ENCODE results near the gene PTPN12. TPM values are rescaled to one million over a fixed set of nuclear protein-coding genes. Genes with fewer than 3 reads are reported as not detected.

The PTPN12 gene
- total RNA-seq, 1 donor from 2014 or later = 86.6 TPM

- H3K9ac ChIP-seq = no peak overlapping the region
- no peak overlapping the region for H3K27ac ChIP-seq
- no peaks in the 10 kb centered on the region for H3K36me3 Mint-ChIP-seq
- no peaks in the 10 kb centered on the region for H3K9me3 ChIP-seq (ENCODE audit: low read depth)
- no peaks in the 10 kb centered on the region for H4K20me1 ChIP-seq (ENCODE audit: low read depth)
- H3F3A ChIP-seq (ENCODE audit: low read depth) = no peaks in the 10 kb centered on the region
- no peak overlapping the region for H2AFZ ChIP-seq (replicated peaks)
- no peaks in the 10 kb centered on the region for H3K79me2 ChIP-seq (ENCODE audit: low read depth)
- TF ChIP-seq EZH2phosphoT487 (IDR thresholded peaks at IDR 0.05) (no peak), CTCF (IDR thresholded peaks at IDR 0.05) (no peak), EZH2 (IDR thresholded peaks at IDR 0.05) (no peak)
- no peaks in the 10 kb centered on the region for H3K27me3 ChIP-seq
- H3K36me3 ChIP-seq = no peaks in the 10 kb centered on the region
- peaks cover 2% of the 10 kb centered on the region for H3K27me3 Mint-ChIP-seq (ENCODE audit: insufficient read depth, low read depth)
- H3K4me1 Mint-ChIP-seq = no peaks in the 10 kb centered on the region
- H3K4me3 ChIP-seq = no peak overlapping the region
- H3K27ac Mint-ChIP-seq = no peak overlapping the region
- H3K4me3 Mint-ChIP-seq = no peak overlapping the region
- no peak overlapping the region for H3K4me2 ChIP-seq
- no peak for DNase-seq (ENCODE audit: low spot score)
- peaks cover 13% of the 10 kb centered on the region for H3K9me3 Mint-ChIP-seq
- H3K4me1 ChIP-seq = no peaks in the 10 kb centered on the region
Measured at GRCh38 chr7:77498659-77499379, 38.3 kb upstream of the PTPN12 start.

- Histone ChIP-seq H3K4me2 (no peak overlapping the region), H3K36me3 (no peaks in the 10 kb centered on the region), H3K27me3 (no peaks in the 10 kb centered on the region), H4K20me1 (ENCODE audit: low read depth) (no peaks in the 10 kb centered on the region), H3K4me3 (no peak overlapping the region), H2AFZ (replicated peaks) (peak overlapping the region; percentile 40), H3K9ac (no peak overlapping the region), H3K9me3 (ENCODE audit: low read depth) (no peaks in the 10 kb centered on the region), H3K4me1 (no peaks in the 10 kb centered on the region), H3K27ac (no peak overlapping the region), H3K79me2 (ENCODE audit: low read depth) (no peaks in the 10 kb centered on the region), H3F3A (ENCODE audit: low read depth) (no peaks in the 10 kb centered on the region)
- no peaks in the 10 kb centered on the region for H3K4me1 Mint-ChIP-seq
- H3K27me3 Mint-ChIP-seq (ENCODE audit: insufficient read depth, low read depth) = peaks cover 2% of the 10 kb centered on the region
- no peak overlapping the region for H3K4me3 Mint-ChIP-seq
- peaks cover 2% of the 10 kb centered on the region for H3K9me3 Mint-ChIP-seq
- no peak overlapping the region for H3K27ac Mint-ChIP-seq
- H3K36me3 Mint-ChIP-seq = no peaks in the 10 kb centered on the region
- TF ChIP-seq CTCF (IDR thresholded peaks at IDR 0.05) (no peak), EZH2phosphoT487 (IDR thresholded peaks at IDR 0.05) (no peak), EZH2 (IDR thresholded peaks at IDR 0.05) (no peak)
- DNase-seq (ENCODE audit: low spot score) = no peak
Measured at GRCh38 chr7:77501192-77501515, 35.9 kb upstream of the PTPN12 start.

GRCh38 chr7:77504951-77505350 is 32.1 kb upstream of the PTPN12 start:
- Mint-ChIP-seq H3K4me1 (no peaks in the 10 kb centered on the region), H3K36me3 (peaks cover 2% of the 10 kb centered on the region), H3K27ac (no peak overlapping the region), H3K4me3 (no peak overlapping the region), H3K9me3 (peaks cover 12% of the 10 kb centered on the region), H3K27me3 (ENCODE audit: insufficient read depth, low read depth) (peaks cover 4% of the 10 kb centered on the region)
- Histone ChIP-seq H3K9ac (no peak overlapping the region), H3K27me3 (no peaks in the 10 kb centered on the region), H3K4me2 (no peak overlapping the region), H3K4me3 (no peak overlapping the region), H2AFZ (replicated peaks) (no peak overlapping the region), H3F3A (ENCODE audit: low read depth) (no peaks in the 10 kb centered on the region), H3K27ac (no peak overlapping the region), H3K4me1 (no peaks in the 10 kb centered on the region), H4K20me1 (ENCODE audit: low read depth) (no peaks in the 10 kb centered on the region), H3K9me3 (ENCODE audit: low read depth) (no peaks in the 10 kb centered on the region), H3K79me2 (ENCODE audit: low read depth) (no peaks in the 10 kb centered on the region), H3K36me3 (no peaks in the 10 kb centered on the region)
- TF ChIP-seq EZH2 (IDR thresholded peaks at IDR 0.05) (no peak), CTCF (IDR thresholded peaks at IDR 0.05) (no peak), EZH2phosphoT487 (IDR thresholded peaks at IDR 0.05) (no peak)
- DNase-seq (ENCODE audit: low spot score) = no peak

All from neural progenitor cell (in vitro differentiated cells).